OCI-LY1 (cell line): Measurements from ENCODE around the gene PRKCA.

Experiments used
- H2AFZ ChIP-seq: fragments of 200-600 bp; sonication (generic), shearing (Covaris generic); 2 replicates; pipeline ENCODE4 v1.6.0; 2014; ENCODE audit warnings: antibody characterized with exemption, mild to moderate bottlenecking, low read length
- H3F3A ChIP-seq: fragments of 200-600 bp; sonication (generic), shearing (Covaris generic); 2 replicates; pipeline ENCODE4 v1.6.0; 2014; ENCODE audit warnings: mild to moderate bottlenecking, antibody characterized with exemption, low read length, moderate library complexity; ENCODE audit not compliant: insufficient read depth
- H3K27ac ChIP-seq: fragments of 200-600 bp; sonication (generic); 2 replicates; pipeline ENCODE4 v1.5.1; 2014; ENCODE audit warnings: low read length, mixed run types, mild to moderate bottlenecking, low read depth; ENCODE audit not compliant: poor library complexity, severe bottlenecking
- H3K27me3 ChIP-seq: fragments of 200-600 bp; sonication (generic); 2 replicates; pipeline ENCODE4 v1.6.0; 2014; ENCODE audit warnings: antibody characterized with exemption, mild to moderate bottlenecking, low read length, moderate library complexity; ENCODE audit not compliant: insufficient read depth
- H3K36me3 ChIP-seq: fragments of 200-600 bp; sonication (generic); 2 replicates; pipeline ENCODE4 v1.6.1; 2014; ENCODE audit warnings: mild to moderate bottlenecking, antibody characterized with exemption, low read length, moderate library complexity, mixed read lengths; ENCODE audit not compliant: insufficient read depth
- H3K4me1 ChIP-seq: fragments of 200-600 bp; sonication (generic); 2 replicates; pipeline ENCODE4 v1.5.1; 2014; ENCODE audit warnings: mild to moderate bottlenecking, low read length, moderate library complexity; ENCODE audit not compliant: insufficient read depth, severe bottlenecking
- H3K4me2 ChIP-seq: fragments of 200-600 bp; sonication (generic), shearing (Covaris generic); 2 replicates; pipeline ENCODE4 v1.6.1; 2014; ENCODE audit warnings: low read length
- H3K4me3 ChIP-seq: fragments of 200-600 bp; sonication (generic); 2 replicates; pipeline ENCODE4 v1.5.1; 2014; ENCODE audit warnings: low read length, low read depth, mild to moderate bottlenecking, mixed read lengths; ENCODE audit not compliant: poor library complexity, severe bottlenecking
- H3K79me2 ChIP-seq: fragments of 200-600 bp; shearing (Covaris generic); 2 replicates; pipeline ENCODE4 v1.6.1; 2016; ENCODE audit warnings: mixed run types, low read length, mixed read lengths; ENCODE audit not compliant: insufficient read depth
- H3K9ac ChIP-seq: fragments of 200-600 bp; sonication (generic), shearing (Covaris generic); 2 replicates; pipeline ENCODE4 v1.6.1; 2014; ENCODE audit warnings: mild to moderate bottlenecking, low read length, mixed read lengths
- H3K9me2 ChIP-seq: fragments of 200-600 bp; sonication (generic), shearing (Covaris generic); 2 replicates; pipeline ENCODE4 v1.6.1; 2014; ENCODE audit warnings: low read depth, mild to moderate bottlenecking, low read length, mixed read lengths
- H3K9me3 ChIP-seq: fragments of 200-600 bp; shearing (Covaris generic); 2 replicates; pipeline ENCODE4 v1.6.1; 2014; ENCODE audit warnings: low read length, mixed read lengths
- H4K20me1 ChIP-seq: fragments of 200-600 bp; sonication (generic), shearing (Covaris generic); 2 replicates; pipeline ENCODE4 v1.6.0; 2016; ENCODE audit warnings: mild to moderate bottlenecking, low read length; ENCODE audit not compliant: insufficient read depth
- CTCF ChIP-seq: fragments of 200-600 bp; sonication (generic), shearing (Covaris generic); IDR thresholded peaks from 2 replicates; pipeline ENCODE4 v1.5.1; 2017; ENCODE audit warnings: mild to moderate bottlenecking, antibody characterized with exemption, low read length, moderate library complexity, mixed read lengths
- EZH2 ChIP-seq: fragments of 200-600 bp; sonication (generic), shearing (Covaris generic); IDR thresholded peaks from 2 replicates; pipeline ENCODE4 v1.8.0; 2017; ENCODE audit warnings: borderline replicate concordance, mixed run types, mild to moderate bottlenecking, antibody characterized with exemption, low read length, moderate library complexity, mixed read lengths

PRKCA gene

DNA sequence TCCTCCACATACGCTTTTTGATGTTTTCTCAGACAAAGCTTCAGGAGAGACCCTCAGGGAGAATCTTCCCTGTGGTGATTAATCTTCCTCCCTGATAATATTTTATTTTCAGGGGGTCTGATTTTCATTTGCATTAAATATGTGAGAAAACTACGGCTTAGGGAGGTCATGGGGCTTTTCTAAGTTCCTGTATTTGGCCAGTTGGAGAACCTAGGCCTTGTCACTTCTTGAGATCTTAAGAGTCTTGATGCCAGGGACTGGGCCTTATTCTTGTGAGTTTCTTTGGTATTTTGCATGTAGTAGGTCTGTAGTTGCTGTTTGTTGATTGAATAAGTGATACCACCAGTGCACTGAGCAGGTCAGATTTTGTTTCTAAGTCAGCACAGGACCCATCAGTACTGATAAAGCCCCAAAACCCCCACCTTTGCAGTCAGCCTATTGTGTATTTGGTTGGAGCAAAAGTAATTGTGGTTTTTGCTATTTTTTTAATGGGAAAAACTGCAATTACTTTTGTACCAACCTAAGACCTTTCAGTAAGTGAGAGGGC, 130.1 kb downstream of the PRKCA start:
- Histone ChIP-seq H3K4me1 (peaks cover 45% of the 10 kb centered on the region), H4K20me1 (no peaks in the 10 kb centered on the region), H3K27ac (no peak overlapping the region), H3K79me2 (peaks cover 6% of the 10 kb centered on the region; the same call in 1 of the 2 replicates), H3K9me3 (no peaks in the 10 kb centered on the region), H3K36me3 (no peaks in the 10 kb centered on the region), H3K27me3 (no peaks in the 10 kb centered on the region), H2AFZ (no peak overlapping the region), H3F3A (no peaks in the 10 kb centered on the region), H3K9me2 (no peaks in the 10 kb centered on the region), H3K9ac (no peak overlapping the region), H3K4me3 (no peak overlapping the region), H3K4me2 (no peak overlapping the region)
- TF ChIP-seq CTCF (no peak), EZH2 (no peak)

DNA sequence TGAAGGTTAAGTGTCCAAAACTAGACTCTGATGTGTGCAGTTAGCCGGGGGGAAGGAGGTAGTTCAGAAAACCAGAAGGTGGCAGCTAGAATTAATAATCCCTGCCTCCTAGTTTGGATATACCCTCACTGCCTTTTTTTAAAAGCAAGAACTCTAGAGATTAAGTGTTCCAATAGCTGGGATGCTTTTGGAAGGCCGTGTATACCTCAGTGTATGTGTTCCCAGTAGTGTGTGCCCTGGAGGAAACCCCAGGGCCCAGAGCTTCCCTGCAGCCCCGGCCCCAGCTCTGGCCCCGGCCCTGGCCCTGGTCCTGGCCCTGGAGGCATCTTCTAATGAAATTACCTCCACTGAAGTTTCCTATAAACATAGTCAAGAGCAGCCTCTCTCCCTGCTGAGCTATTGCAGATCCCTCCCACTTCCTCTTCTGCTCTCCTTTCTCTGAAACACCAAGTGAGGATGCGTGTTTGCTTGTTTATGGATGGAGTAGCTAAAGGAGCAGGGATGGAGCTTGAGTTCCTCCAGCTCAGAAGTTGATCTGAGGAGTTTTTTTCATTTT, 130.7 kb downstream of the PRKCA start:
- TF ChIP-seq CTCF = no peak
- no peak for TF ChIP-seq EZH2
- no peaks in the 10 kb centered on the region for H3K36me3 ChIP-seq
- H3K9me3 ChIP-seq = no peaks in the 10 kb centered on the region
- no peak overlapping the region for H3K4me3 ChIP-seq
- H3K27me3 ChIP-seq = no peaks in the 10 kb centered on the region
- no peak overlapping the region for H2AFZ ChIP-seq
- H4K20me1 ChIP-seq = no peaks in the 10 kb centered on the region
- peaks cover 6% of the 10 kb centered on the region; the same call in 1 of the 2 replicates for H3K79me2 ChIP-seq
- H3K9me2 ChIP-seq = no peaks in the 10 kb centered on the region
- H3K9ac ChIP-seq = no peak overlapping the region
- no peak overlapping the region for H3K27ac ChIP-seq
- H3K4me1 ChIP-seq = peaks cover 49% of the 10 kb centered on the region
- H3K4me2 ChIP-seq = no peak overlapping the region
- no peaks in the 10 kb centered on the region for H3F3A ChIP-seq

DNA sequence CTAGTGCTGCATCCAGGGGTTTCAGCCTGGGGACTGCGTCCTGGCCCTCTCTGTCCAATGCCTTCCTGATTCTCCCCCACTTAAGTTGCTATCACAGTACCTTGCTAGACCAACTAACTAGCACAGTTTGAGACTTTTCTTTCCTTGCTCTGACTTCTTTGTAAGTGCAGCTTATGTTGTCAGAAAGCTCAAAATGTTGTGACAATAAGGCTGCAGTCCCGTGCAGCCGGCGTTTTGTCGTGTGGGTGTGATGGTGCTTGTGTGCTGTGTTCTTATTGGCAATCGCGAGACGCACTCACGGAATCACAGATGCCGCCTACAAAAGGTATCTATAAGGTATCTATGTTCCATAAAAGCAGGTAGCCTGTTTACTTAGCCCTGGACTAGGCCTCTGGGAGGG, 132.8 kb downstream of the PRKCA start:
- Histone ChIP-seq H3K27ac (no peak overlapping the region), H3K9me2 (no peaks in the 10 kb centered on the region), H3K9me3 (no peaks in the 10 kb centered on the region), H2AFZ (no peak overlapping the region), H3K4me1 (peaks cover 42% of the 10 kb centered on the region), H3K4me2 (no peak overlapping the region), H3K79me2 (peaks cover 6% of the 10 kb centered on the region; the same call in 1 of the 2 replicates), H4K20me1 (no peaks in the 10 kb centered on the region), H3K36me3 (no peaks in the 10 kb centered on the region), H3K27me3 (no peaks in the 10 kb centered on the region), H3K4me3 (no peak overlapping the region), H3F3A (no peaks in the 10 kb centered on the region), H3K9ac (no peak overlapping the region)
- TF ChIP-seq EZH2 (no peak), CTCF (no peak)
